D721Med (cell line): Measurements from ENCODE around the gene CDH18.

Source experiments
- DNase-seq: peaks from one replicate; pipeline ENCODE4 v3.0.0; 2011; ENCODE audit warnings: low spot score; ENCODE audit not compliant: insufficient read length
- FAIRE-seq: peaks from 2 replicates; lab custom pipeline; 2011; peaks lifted over from hg19 to GRCh38; lab: Jason Lieb, UNC
- TF ChIP-seq, protein P1 (sequence below): IDR thresholded peaks from 2 replicates; pipeline ENCODE4 v1.5.1; 2012; ENCODE audit warnings: mild to moderate bottlenecking, control low read depth; ENCODE audit not compliant: insufficient read depth; ENCODE audit errors: missing control alignments

The CDH18 gene

DNA sequence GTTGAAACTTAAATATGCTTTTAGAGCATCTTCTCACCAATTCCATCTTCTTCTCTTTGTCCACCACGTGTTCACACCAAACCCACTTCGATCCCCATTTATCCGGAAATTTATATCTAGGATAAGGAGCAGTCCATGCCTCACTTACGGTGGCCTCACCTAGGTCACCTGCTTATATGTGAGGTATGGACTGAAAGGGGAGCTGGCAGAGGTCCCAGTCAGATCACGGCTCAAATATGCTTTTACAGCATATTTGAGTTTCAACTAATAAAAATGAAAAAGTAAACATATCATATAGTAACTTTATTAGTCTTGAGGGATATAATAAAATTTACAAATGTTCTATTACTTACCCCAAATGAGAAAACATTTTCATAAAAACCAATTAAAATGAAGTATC, 508.4 kb downstream of the CDH18 start:
- DNase-seq (no peak), FAIRE-seq (no peak)
- TF ChIP-seq, protein P1, sequence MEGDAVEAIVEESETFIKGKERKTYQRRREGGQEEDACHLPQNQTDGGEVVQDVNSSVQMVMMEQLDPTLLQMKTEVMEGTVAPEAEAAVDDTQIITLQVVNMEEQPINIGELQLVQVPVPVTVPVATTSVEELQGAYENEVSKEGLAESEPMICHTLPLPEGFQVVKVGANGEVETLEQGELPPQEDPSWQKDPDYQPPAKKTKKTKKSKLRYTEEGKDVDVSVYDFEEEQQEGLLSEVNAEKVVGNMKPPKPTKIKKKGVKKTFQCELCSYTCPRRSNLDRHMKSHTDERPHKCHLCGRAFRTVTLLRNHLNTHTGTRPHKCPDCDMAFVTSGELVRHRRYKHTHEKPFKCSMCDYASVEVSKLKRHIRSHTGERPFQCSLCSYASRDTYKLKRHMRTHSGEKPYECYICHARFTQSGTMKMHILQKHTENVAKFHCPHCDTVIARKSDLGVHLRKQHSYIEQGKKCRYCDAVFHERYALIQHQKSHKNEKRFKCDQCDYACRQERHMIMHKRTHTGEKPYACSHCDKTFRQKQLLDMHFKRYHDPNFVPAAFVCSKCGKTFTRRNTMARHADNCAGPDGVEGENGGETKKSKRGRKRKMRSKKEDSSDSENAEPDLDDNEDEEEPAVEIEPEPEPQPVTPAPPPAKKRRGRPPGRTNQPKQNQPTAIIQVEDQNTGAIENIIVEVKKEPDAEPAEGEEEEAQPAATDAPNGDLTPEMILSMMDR = no peak

- DNase-seq = no peak
- no peak for FAIRE-seq
- TF ChIP-seq, protein P1 = no peak
Observed at GRCh38 chr5:19462019-19462418, 526.0 kb downstream of the CDH18 start.

GRCh38 chr5:19424506-19424905, 563.5 kb downstream of the CDH18 start:
- TF ChIP-seq, protein P1 = no peak
- no peak for FAIRE-seq
- no peak for DNase-seq
